ENCODE data around the gene RXRB. TPM values are rescaled to one million over a fixed set of nuclear protein-coding genes. Genes with fewer than 3 reads are reported as not detected.

The RXRB gene
- polyA plus RNA-seq, 1 donor (not counting 4 experiments of a cell fraction or from before 2014, with no cell fraction given) = 23.2 TPM

DNA sequence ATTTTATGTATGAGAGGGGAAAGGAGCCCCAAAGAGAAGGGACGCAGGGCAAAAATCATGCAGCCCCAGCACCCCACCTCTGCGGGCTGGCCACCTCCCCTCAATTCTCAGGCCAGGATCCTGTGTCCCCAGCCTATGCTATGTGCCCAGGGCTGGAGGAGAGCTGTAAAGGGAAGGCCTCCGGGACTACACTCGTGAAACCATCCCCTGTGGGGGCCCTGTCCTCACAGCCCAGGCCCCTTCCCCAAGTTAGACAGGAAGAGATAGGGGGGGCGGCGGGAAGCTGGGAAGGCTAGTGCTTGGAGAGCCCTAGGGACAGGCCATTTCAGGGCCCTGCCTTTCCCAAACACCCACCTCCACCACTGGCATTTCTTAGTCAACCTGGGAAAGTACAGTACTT, 6.8 kb downstream of the RXRB start:
- no peak overlapping the region for H3K4me2 ChIP-seq (ENCODE audit: control insufficient read depth, extremely low read depth, insufficient read depth, low read depth, low read length)
- no peaks in the 10 kb centered on the region for H3K79me2 ChIP-seq (ENCODE audit: control insufficient read depth, insufficient read depth, low read length)
- peaks cover 2% of the 10 kb centered on the region for H3K9me1 ChIP-seq (ENCODE audit: control insufficient read depth, extremely low read depth, insufficient read depth, low read length)
- H2AFZ ChIP-seq (ENCODE audit: control insufficient read depth, low read length) = no peak overlapping the region
- peaks cover 3% of the 10 kb centered on the region for H3K4me1 ChIP-seq (ENCODE audit: control insufficient read depth, extremely low read depth, insufficient read depth, low read length)
- H3K27ac ChIP-seq (ENCODE audit: control insufficient read depth, insufficient read depth, low read length) = no peak overlapping the region
- peaks cover 31% of the 10 kb centered on the region for H3K27me3 ChIP-seq (ENCODE audit: control insufficient read depth, extremely low read depth, insufficient read depth, low read length)
- no peak overlapping the region for H3K9ac ChIP-seq (ENCODE audit: control insufficient read depth, extremely low read depth, insufficient read depth, low read length)
- no peak for DNase-seq (ENCODE audit: low read depth, low spot score)
- TF ChIP-seq, protein P1, sequence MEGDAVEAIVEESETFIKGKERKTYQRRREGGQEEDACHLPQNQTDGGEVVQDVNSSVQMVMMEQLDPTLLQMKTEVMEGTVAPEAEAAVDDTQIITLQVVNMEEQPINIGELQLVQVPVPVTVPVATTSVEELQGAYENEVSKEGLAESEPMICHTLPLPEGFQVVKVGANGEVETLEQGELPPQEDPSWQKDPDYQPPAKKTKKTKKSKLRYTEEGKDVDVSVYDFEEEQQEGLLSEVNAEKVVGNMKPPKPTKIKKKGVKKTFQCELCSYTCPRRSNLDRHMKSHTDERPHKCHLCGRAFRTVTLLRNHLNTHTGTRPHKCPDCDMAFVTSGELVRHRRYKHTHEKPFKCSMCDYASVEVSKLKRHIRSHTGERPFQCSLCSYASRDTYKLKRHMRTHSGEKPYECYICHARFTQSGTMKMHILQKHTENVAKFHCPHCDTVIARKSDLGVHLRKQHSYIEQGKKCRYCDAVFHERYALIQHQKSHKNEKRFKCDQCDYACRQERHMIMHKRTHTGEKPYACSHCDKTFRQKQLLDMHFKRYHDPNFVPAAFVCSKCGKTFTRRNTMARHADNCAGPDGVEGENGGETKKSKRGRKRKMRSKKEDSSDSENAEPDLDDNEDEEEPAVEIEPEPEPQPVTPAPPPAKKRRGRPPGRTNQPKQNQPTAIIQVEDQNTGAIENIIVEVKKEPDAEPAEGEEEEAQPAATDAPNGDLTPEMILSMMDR (optimal IDR thresholded peaks at IDR 0.05 in 1 of 3, IDR thresholded peaks at IDR 0.05 in 1 of 3, conservative IDR thresholded peaks at IDR 0.05 in 1 of 3; ENCODE audit: extremely low read depth in 1 of 3, insufficient read depth in 2 of 3, low read length in 3 of 3) = no peak
- no peak for TF ChIP-seq EZH2 (IDR thresholded peaks at IDR 0.05; ENCODE audit: low read length)
- H3K36me3 ChIP-seq (ENCODE audit: control insufficient read depth in 2 of 2, extremely low read depth in 1 of 2, insufficient read depth in 2 of 2, low read length in 2 of 2) = peaks cover 10 to 13% of the 10 kb centered on the region in 2 experiments
- H3K9me3 ChIP-seq (ENCODE audit: control insufficient read depth, low read depth, low read length) = no peaks in the 10 kb centered on the region
- H4K20me1 ChIP-seq (ENCODE audit: control insufficient read depth, extremely low read depth, insufficient read depth, low read length) = peaks cover 3% of the 10 kb centered on the region
- dilution Hi-C loops (cut with MboI; ENCODE audit: extremely low pct_ligation_motif_present, low sequenced_read_pairs) = no loop called here
- FAIRE-seq = no peak
- no peak overlapping the region for H3K4me3 ChIP-seq (ENCODE audit: control insufficient read depth in 2 of 3, extremely low read depth in 1 of 3, insufficient read depth in 2 of 3, low read depth in 1 of 3, low read length in 3 of 3)

DNA sequence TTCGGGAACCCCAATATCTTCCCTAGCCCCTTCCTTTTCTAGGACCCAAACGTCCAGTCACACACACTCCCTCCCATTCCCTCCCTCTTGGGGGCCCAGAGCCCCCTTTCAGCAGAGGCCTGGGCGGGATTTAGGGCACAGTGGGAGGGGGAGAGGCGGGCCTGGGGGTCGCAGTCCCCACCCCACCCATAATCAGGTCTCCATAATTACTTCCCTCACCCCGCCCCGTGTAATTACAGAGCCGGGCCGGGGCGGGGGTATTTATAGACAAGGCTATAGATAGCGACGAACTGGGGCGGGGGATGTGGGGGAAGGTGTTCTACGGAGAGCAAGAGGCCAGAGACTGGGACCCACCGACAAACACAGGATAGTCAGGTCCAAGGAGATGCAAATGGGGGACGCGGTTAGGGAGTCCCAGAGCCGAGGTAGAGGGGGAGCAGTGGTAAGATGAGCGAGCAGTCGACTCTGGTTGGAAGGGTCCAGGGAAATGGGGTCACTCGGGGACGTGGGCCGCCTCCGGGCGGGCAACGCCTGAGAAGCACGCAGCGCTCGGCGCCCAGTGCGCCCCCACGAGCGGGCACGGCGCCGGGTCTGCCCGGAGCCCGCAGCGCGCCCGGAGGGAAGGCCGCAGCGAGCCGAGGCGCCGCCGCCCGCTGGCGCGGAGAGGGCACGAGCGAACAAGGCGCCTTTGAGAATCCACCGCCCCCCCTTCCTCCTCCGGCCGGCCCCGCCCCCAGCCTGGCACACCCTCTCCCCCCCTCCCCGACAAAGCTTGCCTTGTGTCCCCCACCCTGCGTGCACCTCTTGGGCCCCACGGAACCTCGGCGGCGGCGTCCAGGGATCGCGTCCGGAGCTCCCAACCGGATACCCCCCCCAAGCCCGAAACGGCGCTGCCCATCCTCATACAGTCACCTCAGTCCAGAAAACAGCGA, 7.5 kb downstream of the RXRB start:
- FAIRE-seq (no peak), DNase-seq (ENCODE audit: low read depth, low spot score) (no peak)
- H3K4me3 ChIP-seq (ENCODE audit: control insufficient read depth in 2 of 3, extremely low read depth in 1 of 3, insufficient read depth in 2 of 3, low read depth in 1 of 3, low read length in 3 of 3) = peak overlapping the region in 1 of 3 experiments; percentile 19
- H3K9me1 ChIP-seq (ENCODE audit: control insufficient read depth, extremely low read depth, insufficient read depth, low read length) = peaks cover 2% of the 10 kb centered on the region
- H3K9ac ChIP-seq (ENCODE audit: control insufficient read depth, extremely low read depth, insufficient read depth, low read length) = no peak overlapping the region
- peaks cover 3% of the 10 kb centered on the region for H3K4me1 ChIP-seq (ENCODE audit: control insufficient read depth, extremely low read depth, insufficient read depth, low read length)
- H4K20me1 ChIP-seq (ENCODE audit: control insufficient read depth, extremely low read depth, insufficient read depth, low read length) = peaks cover 3% of the 10 kb centered on the region
- peaks cover 10 to 13% of the 10 kb centered on the region in 2 experiments for H3K36me3 ChIP-seq (ENCODE audit: control insufficient read depth in 2 of 2, extremely low read depth in 1 of 2, insufficient read depth in 2 of 2, low read length in 2 of 2)
- H3K4me2 ChIP-seq (ENCODE audit: control insufficient read depth, extremely low read depth, insufficient read depth, low read depth, low read length) = peak overlapping the region; percentile 35
- H3K27me3 ChIP-seq (ENCODE audit: control insufficient read depth, extremely low read depth, insufficient read depth, low read length) = peaks cover 31% of the 10 kb centered on the region
- dilution Hi-C loops (cut with MboI; ENCODE audit: extremely low pct_ligation_motif_present, low sequenced_read_pairs) = no loop called here
- H2AFZ ChIP-seq (ENCODE audit: control insufficient read depth, low read length) = no peak overlapping the region
- H3K79me2 ChIP-seq (ENCODE audit: control insufficient read depth, insufficient read depth, low read length) = no peaks in the 10 kb centered on the region
- no peaks in the 10 kb centered on the region for H3K9me3 ChIP-seq (ENCODE audit: control insufficient read depth, low read depth, low read length)
- no peak overlapping the region for H3K27ac ChIP-seq (ENCODE audit: control insufficient read depth, insufficient read depth, low read length)
- TF ChIP-seq, protein P1 (optimal IDR thresholded peaks at IDR 0.05 in 1 of 3, IDR thresholded peaks at IDR 0.05 in 1 of 3, conservative IDR thresholded peaks at IDR 0.05 in 1 of 3; ENCODE audit: extremely low read depth in 1 of 3, insufficient read depth in 2 of 3, low read length in 3 of 3) = no peak
- peak; percentile 92 for TF ChIP-seq EZH2 (IDR thresholded peaks at IDR 0.05; ENCODE audit: low read length)

Measured in keratinocyte (primary cell).